Ishikawa (cell line): ENCODE data around the gene LYRM1.

Source experiments
- CEBPB ChIP-seq: IDR thresholded peaks from 2 replicates; pipeline ENCODE4 v1.6.1; 2012
- CREB1 ChIP-seq: IDR thresholded peaks from 2 replicates; pipeline ENCODE4 v1.6.1; 2012; ENCODE audit warnings: low read depth
- EGR1 ChIP-seq: IDR thresholded peaks from 2 replicates; pipeline ENCODE4 v1.6.1; 2012
- EP300 ChIP-seq: IDR thresholded peaks from 2 replicates; pipeline ENCODE4 v1.6.1; 2012; ENCODE audit warnings: borderline replicate concordance
- FOXM1 ChIP-seq: IDR thresholded peaks from 2 replicates; pipeline ENCODE4 v1.6.1; 2012; ENCODE audit warnings: low read depth, borderline replicate concordance
- MAX ChIP-seq: IDR thresholded peaks from 2 replicates; pipeline ENCODE4 v1.6.1; 2012
- NFIC ChIP-seq: IDR thresholded peaks from 2 replicates; pipeline ENCODE4 v1.6.1; 2012
- RAD21 ChIP-seq: IDR thresholded peaks from 2 replicates; pipeline ENCODE4 v1.6.1; 2012; ENCODE audit warnings: low read depth
- REST ChIP-seq: IDR thresholded peaks from 2 replicates; pipeline ENCODE4 v1.6.1; 2012; ENCODE audit warnings: low read depth, mild to moderate bottlenecking
- TAF1 ChIP-seq: IDR thresholded peaks from 2 replicates; pipeline ENCODE4 v1.6.1; 2012; ENCODE audit warnings: low read depth, mild to moderate bottlenecking
- TCF12 ChIP-seq: IDR thresholded peaks from 2 replicates; pipeline ENCODE4 v1.6.1; 2012; ENCODE audit warnings: low read depth
- TEAD4 ChIP-seq: IDR thresholded peaks from 2 replicates; pipeline ENCODE4 v1.6.1; 2012
- USF1 ChIP-seq: IDR thresholded peaks from 2 replicates; pipeline ENCODE4 v1.6.1; 2012
- YY1 ChIP-seq: IDR thresholded peaks from 2 replicates; pipeline ENCODE4 v1.6.1; 2012; ENCODE audit warnings: low read depth
- ZBTB7A ChIP-seq: IDR thresholded peaks from 2 replicates; pipeline ENCODE4 v1.6.1; 2012; ENCODE audit warnings: low read depth

LYRM1 gene

GRCh38 chr16:20853981-20854620 is 46.5 kb upstream of the LYRM1 start:
- TF ChIP-seq USF1 (no peak), YY1 (no peak), REST (no peak)

- TF ChIP-seq TCF12, result no peak
- no peak for TF ChIP-seq FOXM1
- no peak for TF ChIP-seq ZBTB7A
- no peak for TF ChIP-seq EGR1
- no peak for TF ChIP-seq USF1
- TF ChIP-seq RAD21, result no peak
- TF ChIP-seq REST, result no peak
- no peak for TF ChIP-seq YY1
- no peak for TF ChIP-seq CEBPB
- no peak for TF ChIP-seq EP300
- no peak for TF ChIP-seq NFIC
- TF ChIP-seq MAX, result no peak
- TF ChIP-seq CREB1, result no peak
- TF ChIP-seq TAF1, result no peak
- TF ChIP-seq TEAD4, result no peak
Observed at GRCh38 chr16:20854963-20855362, 45.6 kb upstream of the LYRM1 start.

GRCh38 chr16:20857281-20857680 is 43.3 kb upstream of the LYRM1 start:
- TF ChIP-seq CREB1, result no peak
- TF ChIP-seq TAF1, result no peak
- no peak for TF ChIP-seq EGR1
- no peak for TF ChIP-seq FOXM1
- TF ChIP-seq REST, result no peak
- no peak for TF ChIP-seq ZBTB7A
- TF ChIP-seq NFIC, result no peak
- no peak for TF ChIP-seq RAD21
- TF ChIP-seq YY1, result no peak
- no peak for TF ChIP-seq TEAD4
- TF ChIP-seq TCF12, result no peak

GRCh38 chr16:20859229-20859628 is 41.3 kb upstream of the LYRM1 start:
- no peak for TF ChIP-seq USF1

GRCh38 chr16:20859699-20860098 is 40.9 kb upstream of the LYRM1 start:
- TF ChIP-seq RAD21 (no peak), USF1 (no peak), MAX (no peak), TCF12 (no peak), TEAD4 (no peak), YY1 (no peak)
